Stimulated activated CD8-positive, alpha-beta memory T cell treated with anti-CD3 and anti-CD28 coated beads, Interleukin-12 subunit alpha, Interleukin-12 subunit beta, amount 100 ng/mL, for 1 hour (primary cell): ENCODE data around the gene CHERP.

Experiments
- DNase-seq: peaks from one replicate; pipeline ENCODE4 v3.0.0-alpha.2; 2020; ENCODE audit warnings: low read depth

CHERP gene, protein sequence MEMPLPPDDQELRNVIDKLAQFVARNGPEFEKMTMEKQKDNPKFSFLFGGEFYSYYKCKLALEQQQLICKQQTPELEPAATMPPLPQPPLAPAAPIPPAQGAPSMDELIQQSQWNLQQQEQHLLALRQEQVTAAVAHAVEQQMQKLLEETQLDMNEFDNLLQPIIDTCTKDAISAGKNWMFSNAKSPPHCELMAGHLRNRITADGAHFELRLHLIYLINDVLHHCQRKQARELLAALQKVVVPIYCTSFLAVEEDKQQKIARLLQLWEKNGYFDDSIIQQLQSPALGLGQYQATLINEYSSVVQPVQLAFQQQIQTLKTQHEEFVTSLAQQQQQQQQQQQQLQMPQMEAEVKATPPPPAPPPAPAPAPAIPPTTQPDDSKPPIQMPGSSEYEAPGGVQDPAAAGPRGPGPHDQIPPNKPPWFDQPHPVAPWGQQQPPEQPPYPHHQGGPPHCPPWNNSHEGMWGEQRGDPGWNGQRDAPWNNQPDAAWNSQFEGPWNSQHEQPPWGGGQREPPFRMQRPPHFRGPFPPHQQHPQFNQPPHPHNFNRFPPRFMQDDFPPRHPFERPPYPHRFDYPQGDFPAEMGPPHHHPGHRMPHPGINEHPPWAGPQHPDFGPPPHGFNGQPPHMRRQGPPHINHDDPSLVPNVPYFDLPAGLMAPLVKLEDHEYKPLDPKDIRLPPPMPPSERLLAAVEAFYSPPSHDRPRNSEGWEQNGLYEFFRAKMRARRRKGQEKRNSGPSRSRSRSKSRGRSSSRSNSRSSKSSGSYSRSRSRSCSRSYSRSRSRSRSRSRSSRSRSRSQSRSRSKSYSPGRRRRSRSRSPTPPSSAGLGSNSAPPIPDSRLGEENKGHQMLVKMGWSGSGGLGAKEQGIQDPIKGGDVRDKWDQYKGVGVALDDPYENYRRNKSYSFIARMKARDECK

GRCh38 chr19:16542045-16542909 is at the start of gene CHERP:
Gene CHERP (minus strand): TSS chr19:16542437. CDS start chr19:16542378, 59 bp downstream.
- peak; percentile 91 for DNase-seq

DNA sequence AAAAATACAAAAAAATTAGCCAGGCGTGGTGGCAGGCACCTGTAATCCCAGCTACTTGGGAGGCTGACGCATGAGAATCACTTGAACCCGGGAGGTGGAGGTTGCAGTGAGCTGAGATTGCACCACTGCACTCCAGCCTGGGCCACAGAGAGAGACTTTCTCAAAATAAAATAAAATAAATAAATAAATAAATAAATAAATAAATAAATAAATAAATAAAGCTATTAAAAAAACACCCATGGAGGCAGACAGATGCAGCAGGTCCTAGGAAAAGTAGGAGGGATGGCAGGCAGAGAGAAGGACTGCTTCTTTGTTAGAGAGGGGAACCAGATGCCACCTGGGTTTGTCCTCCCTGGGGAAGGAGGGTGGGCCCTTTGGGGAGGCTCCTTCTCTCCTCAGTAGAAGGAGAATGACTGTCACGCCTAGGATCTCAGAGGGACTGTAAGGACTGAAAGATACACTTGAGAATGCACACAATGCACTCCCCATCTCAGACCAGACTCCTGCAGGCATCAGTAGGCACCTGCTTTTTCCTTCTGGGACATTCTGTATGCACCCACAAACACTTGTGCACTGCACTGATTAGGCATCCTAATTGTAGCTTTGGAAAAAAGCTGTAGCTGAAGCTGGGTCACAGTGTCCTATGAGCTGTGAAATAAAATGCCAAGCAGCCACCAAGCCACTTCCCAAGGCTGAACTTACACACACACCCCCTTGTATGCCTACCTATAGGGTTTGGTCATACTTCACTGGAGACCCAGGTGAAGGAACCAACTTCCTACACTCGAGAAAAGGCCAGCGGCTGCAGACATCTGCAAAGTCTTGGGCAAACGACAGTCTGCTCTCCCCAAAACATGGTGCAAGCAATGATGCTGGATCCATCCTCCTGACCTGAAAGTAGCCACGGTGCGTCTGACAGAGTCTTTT is 48.9 kb upstream of the CHERP start:
- no peak for DNase-seq

DNA sequence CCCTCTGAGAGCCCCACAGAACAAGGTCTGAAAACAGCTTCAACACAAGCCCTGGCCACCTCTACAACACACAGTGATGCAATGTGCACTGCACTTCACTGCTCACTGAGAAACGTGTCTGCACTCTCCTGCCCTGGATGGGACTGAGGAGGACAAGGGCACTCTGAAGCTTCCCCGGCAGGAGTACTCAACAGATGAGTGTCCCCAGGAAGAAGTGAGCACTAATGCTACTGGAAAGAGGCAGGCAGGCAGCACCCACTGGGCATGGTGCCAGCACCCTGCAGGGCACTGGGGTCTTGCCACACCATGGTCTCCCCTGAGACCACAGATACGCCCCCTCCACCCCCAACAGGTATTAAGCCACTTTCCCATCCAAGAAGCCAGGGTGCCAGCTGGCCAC is 47.7 kb upstream of the CHERP start:
- no peak for DNase-seq

DNA sequence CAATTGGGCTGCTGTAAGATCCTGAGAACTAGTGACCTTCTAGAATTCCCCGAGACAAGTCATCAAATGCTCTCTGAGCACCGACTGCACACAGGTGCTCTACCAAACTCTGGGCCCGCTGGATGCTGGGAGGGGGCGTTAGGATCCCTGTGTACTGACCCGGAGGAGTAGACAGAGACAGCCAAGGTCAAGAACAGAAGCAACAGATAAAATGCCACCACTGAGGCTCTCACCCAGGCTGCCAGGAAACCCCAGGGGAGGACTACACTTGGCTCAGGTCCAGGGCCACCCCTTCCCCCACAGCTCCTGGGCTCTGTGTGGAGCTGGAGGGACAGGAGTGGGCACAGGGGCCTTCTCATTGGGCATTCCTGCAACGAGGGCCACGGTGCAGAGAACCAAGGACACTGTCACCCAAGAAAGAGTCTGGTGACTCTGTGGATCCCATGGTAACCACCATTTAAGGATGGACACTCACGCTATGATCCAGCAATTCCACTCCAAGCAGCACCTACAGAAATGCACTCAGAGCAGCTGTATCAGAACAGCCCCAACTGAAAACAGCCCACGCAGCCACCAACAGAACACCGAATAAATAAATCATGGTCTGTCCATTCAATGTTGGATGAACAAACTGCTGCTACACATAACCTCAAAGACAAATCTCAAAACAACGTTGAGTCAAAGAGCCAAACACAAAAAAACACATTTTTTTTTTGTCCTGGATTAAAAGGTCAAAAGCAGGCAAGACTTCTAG is 46.8 kb upstream of the CHERP start:
- DNase-seq = no peak

DNA sequence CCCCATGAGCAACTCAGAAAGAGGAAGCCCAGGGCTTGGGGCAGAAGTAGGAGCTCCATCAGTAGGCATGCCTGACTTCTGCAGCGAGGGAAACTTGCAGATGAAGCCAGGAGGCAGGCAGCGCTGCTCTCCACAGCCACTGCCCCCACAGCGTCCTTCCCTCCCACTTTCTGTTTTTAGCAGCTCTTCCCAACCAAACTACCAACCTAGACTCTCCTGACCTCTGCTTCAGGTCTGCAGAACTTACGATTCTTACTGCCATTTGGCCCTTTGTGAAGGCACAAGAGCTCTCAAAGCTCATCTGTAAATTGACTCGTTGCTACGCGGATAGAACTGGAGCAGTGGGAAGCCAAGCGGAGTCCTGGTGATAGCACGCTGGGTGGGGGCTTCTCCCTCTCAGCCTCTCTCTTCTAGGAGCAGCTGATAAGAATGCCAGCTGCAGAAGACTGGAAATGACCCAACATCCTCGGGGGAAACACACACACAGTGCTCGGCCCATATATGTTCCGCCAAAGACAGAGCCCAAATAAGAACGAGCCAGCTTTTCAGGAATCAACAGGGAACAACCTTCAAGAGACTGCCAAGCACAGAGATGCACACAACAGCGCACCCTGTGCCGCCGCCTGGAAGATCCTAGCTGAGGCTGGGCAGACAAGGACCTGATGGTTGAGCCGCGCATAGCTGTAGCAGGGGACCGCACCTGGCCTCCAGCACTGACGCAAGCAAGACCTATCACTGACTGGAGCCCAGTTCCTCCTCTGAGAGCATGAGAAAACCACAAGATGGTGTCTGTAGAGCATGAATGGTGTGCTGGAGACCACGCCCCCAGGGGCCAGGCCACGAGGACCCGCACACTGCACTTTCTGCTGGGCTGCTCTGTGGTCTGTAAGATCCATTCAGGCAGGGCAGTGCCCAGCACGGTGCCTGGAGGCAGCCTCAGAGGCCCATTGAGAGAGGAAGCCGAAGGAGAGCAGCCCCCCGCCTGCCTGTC is 45.9 kb upstream of the CHERP start:
- DNase-seq = no peak

DNA sequence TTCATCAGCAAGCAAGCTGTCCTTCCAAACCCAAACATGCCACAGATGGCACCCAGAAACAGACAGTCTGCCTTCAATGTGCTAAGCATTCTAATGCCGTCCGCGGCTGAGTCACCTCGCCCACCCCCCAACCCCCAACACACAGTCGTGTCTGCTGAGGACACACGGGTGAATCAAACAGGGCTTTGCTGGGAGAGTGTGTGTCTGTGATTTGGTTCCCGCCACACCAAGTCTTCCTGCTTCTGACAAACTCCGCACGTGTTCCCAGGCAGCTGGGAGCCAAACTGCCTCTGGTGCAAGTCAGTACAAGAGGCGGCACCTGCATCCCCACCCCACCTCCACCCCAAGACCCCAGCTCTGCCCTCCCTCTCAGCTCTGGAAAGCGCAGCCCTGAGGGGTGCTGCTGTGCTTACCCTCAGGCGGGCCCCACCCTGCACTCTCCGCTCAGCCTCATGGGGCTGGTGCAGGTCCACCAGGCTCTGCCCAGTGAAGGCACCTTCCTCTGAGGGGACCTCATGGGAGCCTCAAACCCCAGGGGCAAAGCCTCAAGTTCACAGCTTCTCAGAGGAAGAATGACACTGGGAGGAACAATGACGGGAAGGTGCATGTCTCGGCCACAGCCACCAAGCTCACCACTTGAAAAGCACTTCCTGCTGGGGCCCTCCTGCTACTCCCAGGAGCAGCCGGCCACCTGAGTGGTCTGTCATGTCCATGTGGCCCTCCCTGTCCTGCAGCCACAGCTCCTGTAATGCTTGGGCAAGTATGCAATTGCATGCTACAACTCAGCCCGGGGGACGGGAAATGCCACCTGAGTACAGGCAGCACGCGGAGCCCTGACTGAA is 45.0 kb upstream of the CHERP start:
- DNase-seq = no peak

DNA sequence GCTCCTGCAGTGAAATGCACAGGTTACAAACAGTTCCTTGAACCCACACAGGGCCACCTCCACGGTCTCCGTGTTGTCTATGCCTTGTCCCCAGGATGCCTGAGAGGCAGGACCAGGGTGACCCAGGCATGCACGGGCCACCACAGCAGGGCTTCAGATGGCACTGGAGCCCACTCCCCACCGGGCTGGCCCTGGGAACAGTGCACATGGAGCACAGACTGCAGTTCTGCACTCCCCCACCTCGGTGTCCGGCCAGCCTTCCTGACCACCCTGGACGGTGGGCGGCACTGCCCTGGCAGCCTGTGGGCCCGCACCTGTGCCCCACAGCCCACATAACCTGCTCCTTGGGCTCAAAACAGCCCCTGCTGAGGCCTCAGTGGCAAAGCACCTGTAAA is 44.2 kb upstream of the CHERP start:
- DNase-seq = no peak

GRCh38 chr19:16585808-16586476 is 43.7 kb upstream of the CHERP start:
- DNase-seq = no peak

GRCh38 chr19:16585094-16585801 is 43.0 kb upstream of the CHERP start:
- DNase-seq = no peak

DNA sequence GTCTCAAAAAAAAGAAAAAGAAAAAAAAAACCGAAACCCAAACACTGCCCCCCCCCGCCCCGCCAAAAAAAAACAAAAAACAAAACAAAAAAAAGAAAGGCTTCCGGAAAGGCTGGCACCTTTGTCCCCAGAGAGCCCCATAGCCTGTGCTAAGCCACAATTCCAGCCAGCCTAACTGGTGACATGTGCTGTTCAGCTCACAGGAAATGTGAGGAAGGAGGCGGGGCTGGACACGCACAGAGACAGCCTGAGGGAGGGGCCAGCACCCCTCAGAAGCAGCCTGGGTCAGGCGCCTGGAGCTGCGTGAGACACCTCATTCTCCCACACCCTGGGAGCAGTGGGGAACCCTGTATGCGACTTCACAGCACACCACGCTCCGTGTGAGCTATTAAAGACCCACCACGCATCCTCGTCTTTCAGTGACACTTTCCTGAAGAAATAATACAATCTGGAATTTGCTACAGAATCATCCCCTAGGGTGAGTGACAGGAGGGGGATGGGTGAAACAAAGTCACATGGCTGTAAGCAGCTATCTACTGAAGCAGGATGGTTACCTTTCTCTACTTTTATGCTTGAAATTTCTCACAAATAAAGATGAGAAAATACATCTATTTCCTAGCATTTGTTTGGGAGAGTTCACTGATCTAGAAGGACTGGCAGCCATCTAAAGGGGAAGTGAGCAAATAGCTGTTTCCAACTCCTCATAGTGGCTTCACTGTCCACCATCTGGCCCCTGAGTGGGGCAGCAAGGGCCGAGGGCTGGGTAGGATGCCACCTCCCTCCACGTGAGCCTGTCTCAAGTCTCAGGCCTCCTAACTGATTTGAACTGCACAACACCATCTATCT is 42.2 kb upstream of the CHERP start:
- peak; percentile 76 for DNase-seq

DNA sequence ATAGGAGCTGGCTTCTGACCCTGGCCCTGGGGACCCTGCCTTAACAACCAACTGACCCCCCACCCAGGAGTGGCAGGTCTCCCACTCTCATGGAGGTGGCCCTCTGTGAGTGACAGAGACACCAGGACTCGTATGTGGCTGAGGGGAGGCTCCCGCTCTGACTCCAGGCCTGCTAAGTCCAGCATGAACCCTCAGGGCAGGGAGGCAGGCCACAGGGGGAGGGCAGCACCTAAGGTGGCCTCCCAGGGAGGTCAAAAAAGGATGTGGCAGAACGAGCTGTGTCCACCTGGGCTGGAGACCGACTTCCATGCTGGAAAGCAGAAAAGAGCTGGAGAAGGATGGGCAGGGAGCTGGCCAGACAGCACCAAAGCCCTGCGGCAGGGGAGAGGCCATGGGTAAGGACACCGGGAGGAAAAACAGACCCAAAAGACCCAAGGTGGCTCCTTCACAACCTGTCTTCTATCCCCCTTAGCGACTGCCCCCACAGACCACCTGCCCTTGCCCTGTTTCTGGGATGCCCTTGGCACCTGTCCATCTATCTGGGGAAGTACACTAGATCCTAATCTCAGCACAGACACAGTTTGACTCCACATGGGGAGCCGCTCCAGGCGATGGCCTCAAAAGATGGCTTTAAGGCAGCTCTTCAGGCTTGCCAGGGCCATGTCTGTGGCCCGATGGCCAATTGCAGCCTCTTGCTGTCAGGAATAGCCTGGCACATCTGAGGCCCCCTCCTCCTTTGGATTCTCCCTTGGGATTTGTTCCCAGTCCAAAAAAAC is 40.4 kb upstream of the CHERP start:
- no peak for DNase-seq

DNA sequence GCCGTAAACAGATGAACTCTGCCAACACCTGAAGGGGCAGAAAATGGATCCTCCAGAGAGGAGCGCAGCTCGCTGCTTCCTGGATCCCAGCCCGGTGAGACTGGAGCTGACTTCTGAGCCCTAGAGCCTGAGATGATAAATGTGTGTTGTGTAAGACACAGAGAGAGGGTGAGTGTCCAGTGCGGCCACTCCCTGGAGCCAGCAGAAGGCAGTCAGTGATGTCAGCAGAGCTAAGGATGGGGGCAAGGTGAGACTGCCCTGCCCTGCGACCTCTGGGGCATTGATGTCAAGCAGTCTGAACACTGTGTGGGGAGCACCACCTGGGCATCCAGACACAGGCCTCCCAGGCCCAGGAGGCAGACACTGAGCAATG is 39.7 kb upstream of the CHERP start:
- no peak for DNase-seq

DNA sequence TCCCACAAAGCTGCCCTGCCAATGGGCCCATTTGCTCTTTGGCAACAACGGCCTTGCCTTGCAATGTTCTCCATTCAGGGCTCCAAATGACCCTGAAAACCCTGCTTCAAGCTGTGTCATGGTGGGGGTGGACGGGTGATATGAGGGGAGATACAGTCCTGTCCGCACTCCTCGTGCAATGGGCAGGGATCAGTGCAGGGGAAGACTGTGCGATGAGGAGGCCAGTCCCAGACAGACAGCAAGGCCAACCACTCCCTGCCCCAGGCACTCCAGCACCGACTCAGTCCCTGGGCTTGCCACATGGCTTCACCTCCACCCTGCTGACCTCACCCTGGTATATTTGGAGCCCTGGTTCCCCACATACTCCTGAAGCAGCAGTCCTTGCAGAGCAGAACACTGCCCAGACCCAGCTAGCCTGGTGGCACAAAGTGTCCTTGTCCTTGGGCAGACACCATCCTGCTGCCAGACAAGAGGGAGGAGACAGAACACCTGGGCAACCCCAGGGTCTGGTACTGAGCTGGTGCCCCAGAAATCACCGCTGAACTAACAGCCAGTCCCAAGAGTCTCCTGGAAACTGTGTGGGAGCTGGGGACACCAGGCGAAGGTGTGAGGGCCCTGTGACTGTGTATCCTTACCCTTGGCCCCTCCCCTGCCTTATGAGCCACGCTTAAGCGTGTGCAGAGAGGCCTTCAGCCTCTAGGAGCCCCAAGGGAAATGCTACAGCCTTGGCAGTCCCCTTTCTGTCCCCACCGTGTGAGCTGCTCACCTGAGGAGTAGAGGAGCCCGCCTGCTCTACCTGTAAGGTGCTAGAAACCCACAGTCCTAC is 39.1 kb upstream of the CHERP start:
- DNase-seq = no peak

- DNase-seq = no peak
These were observed 37.1 kb upstream of the CHERP start for GRCh38 chr19:16579381-16579780.
